ENCODE measurements around the gene BTBD1. TPM values are rescaled to one million over a fixed set of nuclear protein-coding genes. Genes with fewer than 3 reads are reported as not detected.

The BTBD1 gene
- polyA plus RNA-seq, 2 of the 4 experiments (the other 2 are of a cell fraction): 53.1 to 95.8 TPM

- ATAC-seq: no peak
- Histone ChIP-seq H3K4me2 (no peak overlapping the region), H3K4me1 (no peaks in the 10 kb centered on the region), H3K27ac (no peak overlapping the region), H3K4me3 (no peak overlapping the region), H3K9me3 (no peaks in the 10 kb centered on the region)
- no peak for FAIRE-seq
- TF ChIP-seq GATA3 (IDR thresholded peaks at IDR 0.05; ENCODE audit: borderline replicate concordance): no peak
- TF ChIP-seq RARB (CRISPR knock-in tag; IDR thresholded peaks at IDR 0.05): no peak
- TF ChIP-seq EHMT2 (IDR thresholded peaks at IDR 0.05; ENCODE audit: low read depth): no peak
- no peak for TF ChIP-seq FOSB (CRISPR knock-in tag; IDR thresholded peaks at IDR 0.05)
- TF ChIP-seq FOXS1 (CRISPR knock-in tag; IDR thresholded peaks at IDR 0.05): no peak
- TF ChIP-seq, protein P1, sequence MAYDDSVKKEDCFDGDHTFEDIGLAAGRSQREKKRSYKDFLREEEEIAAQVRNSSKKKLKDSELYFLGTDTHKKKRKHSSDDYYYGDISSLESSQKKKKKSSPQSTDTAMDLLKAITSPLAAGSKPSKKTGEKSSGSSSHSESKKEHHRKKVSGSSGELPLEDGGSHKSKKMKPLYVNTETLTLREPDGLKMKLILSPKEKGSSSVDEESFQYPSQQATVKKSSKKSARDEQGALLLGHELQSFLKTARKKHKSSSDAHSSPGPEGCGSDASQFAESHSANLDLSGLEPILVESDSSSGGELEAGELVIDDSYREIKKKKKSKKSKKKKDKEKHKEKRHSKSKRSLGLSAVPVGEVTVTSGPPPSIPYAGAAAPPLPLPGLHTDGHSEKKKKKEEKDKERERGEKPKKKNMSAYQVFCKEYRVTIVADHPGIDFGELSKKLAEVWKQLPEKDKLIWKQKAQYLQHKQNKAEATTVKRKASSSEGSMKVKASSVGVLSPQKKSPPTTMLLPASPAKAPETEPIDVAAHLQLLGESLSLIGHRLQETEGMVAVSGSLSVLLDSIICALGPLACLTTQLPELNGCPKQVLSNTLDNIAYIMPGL (CRISPR knock-in tag; IDR thresholded peaks at IDR 0.05; ENCODE audit: borderline replicate concordance): no peak
- no peak for TF ChIP-seq CBX8 (IDR thresholded peaks at IDR 0.05)
- no peak for TF ChIP-seq NPAS2 (CRISPR knock-in tag; IDR thresholded peaks at IDR 0.05; ENCODE audit: borderline replicate concordance)
- TF ChIP-seq TFCP2L1 (CRISPR knock-in tag; IDR thresholded peaks at IDR 0.05): no peak
- TF ChIP-seq RFX5 (IDR thresholded peaks at IDR 0.05): no peak
- TF ChIP-seq, protein P2, sequence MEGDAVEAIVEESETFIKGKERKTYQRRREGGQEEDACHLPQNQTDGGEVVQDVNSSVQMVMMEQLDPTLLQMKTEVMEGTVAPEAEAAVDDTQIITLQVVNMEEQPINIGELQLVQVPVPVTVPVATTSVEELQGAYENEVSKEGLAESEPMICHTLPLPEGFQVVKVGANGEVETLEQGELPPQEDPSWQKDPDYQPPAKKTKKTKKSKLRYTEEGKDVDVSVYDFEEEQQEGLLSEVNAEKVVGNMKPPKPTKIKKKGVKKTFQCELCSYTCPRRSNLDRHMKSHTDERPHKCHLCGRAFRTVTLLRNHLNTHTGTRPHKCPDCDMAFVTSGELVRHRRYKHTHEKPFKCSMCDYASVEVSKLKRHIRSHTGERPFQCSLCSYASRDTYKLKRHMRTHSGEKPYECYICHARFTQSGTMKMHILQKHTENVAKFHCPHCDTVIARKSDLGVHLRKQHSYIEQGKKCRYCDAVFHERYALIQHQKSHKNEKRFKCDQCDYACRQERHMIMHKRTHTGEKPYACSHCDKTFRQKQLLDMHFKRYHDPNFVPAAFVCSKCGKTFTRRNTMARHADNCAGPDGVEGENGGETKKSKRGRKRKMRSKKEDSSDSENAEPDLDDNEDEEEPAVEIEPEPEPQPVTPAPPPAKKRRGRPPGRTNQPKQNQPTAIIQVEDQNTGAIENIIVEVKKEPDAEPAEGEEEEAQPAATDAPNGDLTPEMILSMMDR (IDR thresholded peaks at IDR 0.05): no peak
- no peak for TF ChIP-seq SREBF2 (IDR thresholded peaks at IDR 0.05)
- TF ChIP-seq RCOR1 (IDR thresholded peaks at IDR 0.05; ENCODE audit: low read depth, low read length): no peak
- TF ChIP-seq MAX (IDR thresholded peaks at IDR 0.05): no peak
- no peak for TF ChIP-seq JUNB (IDR thresholded peaks at IDR 0.05)
- TF ChIP-seq HEYL (CRISPR knock-in tag; IDR thresholded peaks at IDR 0.05): no peak
- no peak for TF ChIP-seq HOXB5 (CRISPR knock-in tag; IDR thresholded peaks at IDR 0.05)
- no peak for TF ChIP-seq CEBPB (IDR thresholded peaks at IDR 0.05)
- TF ChIP-seq HOXB13 (CRISPR knock-in tag; IDR thresholded peaks at IDR 0.05; ENCODE audit: low read depth): no peak
- DNase-seq (ENCODE audit: low read depth in 1 of 2, low spot score in 1 of 2): no peak
- POLR2A ChIA-PET: no interaction called here
- 78% methylated on average over 1 of the region's 1 CpG for WGBS (ENCODE audit: missing lambda C conversion rate)
- CTCF ChIA-PET: interaction anchor here (2.4 kb wide), 1 partner anchor 28 kb away, joined by 9 read pairs; the partner anchor contains the start of gene C15orf40
These were observed 27.8 kb downstream of the BTBD1 start for GRCh38 chr15:83039206-83039605.

DNA sequence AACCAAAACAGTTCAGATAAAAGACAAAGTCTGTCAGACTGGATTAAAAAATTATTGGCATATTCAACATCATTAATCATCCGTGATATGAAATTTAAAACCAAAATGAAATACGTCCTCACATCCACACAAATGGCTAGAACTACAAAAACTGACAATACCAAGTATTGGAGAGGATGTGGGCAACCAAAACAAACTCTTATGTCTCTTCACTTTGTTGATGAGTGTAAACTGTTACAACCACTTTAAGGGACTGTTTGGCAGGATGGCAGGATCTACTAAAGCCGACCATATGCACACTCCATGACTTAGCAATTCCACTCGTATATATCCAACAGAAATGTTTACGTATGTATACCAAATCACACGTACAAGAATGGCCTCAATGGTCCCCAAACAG, 30.8 kb downstream of the BTBD1 start:
- FAIRE-seq: peak; percentile 49
- POLR2A ChIA-PET: no interaction called here
- Histone ChIP-seq H3K4me3 (no peak overlapping the region), H3K27ac (no peak overlapping the region), H3K4me2 (no peak overlapping the region), H3K4me1 (no peaks in the 10 kb centered on the region), H3K9me3 (no peaks in the 10 kb centered on the region)
- TF ChIP-seq FOXS1 (CRISPR knock-in tag; IDR thresholded peaks at IDR 0.05) (no peak), MAZ (IDR thresholded peaks at IDR 0.05; ENCODE audit: borderline replicate concordance, low read depth, low read length) (no peak), EHF (CRISPR knock-in tag; IDR thresholded peaks at IDR 0.05) (no peak), ELK1 (IDR thresholded peaks at IDR 0.05; ENCODE audit: low read depth, low read length) (no peak), EHMT2 (IDR thresholded peaks at IDR 0.05; ENCODE audit: low read depth) (no peak), POLR2AphosphoS2 (conservative IDR thresholded peaks at IDR 0.05; ENCODE audit: low read length) (no peak), NR3C1 (IDR thresholded peaks at IDR 0.05) (no peak), JUN (IDR thresholded peaks at IDR 0.05) (no peak), RAD21 (conservative IDR thresholded peaks at IDR 0.05 in 1 of 2, IDR thresholded peaks at IDR 0.05 in 1 of 2) (no peak)
- TF ChIP-seq, protein P1 (CRISPR knock-in tag; IDR thresholded peaks at IDR 0.05; ENCODE audit: borderline replicate concordance): no peak
- ATAC-seq: no peak
- CTCF ChIA-PET: no interaction called here
- no peak for DNase-seq (ENCODE audit: low read depth in 1 of 2, low spot score in 1 of 2)
- WGBS (ENCODE audit: missing lambda C conversion rate): 91% methylated on average over 6 of the region's 6 CpGs

Measured in A549 (cell line).